Activated naive CD8-positive, alpha-beta T cell treated with anti-CD3 and anti-CD28 coated beads, Interleukin-2, amount 50 U/mL, for 24 hours (primary cell): ENCODE results near the gene ATP11B.
A peak's percentile ranks its signal among the peaks of the same experiment; 100 is the strongest.
"Not testable (repeated sequence)": the region's sequence is repeated elsewhere in the genome, so short reads cannot be mapped to it uniquely, and the experiment has no call there.

Experiments
- ATAC-seq: fragments of 150-1000 bp; cut with Tn5 transposase; one replicate; pipeline ENCODE4 v1.10.0; 2021
- DNase-seq: peaks from one replicate; pipeline ENCODE4 v3.0.0; 2021
- H3K27ac Mint-ChIP-seq: one replicate; pipeline ENCODE4 v1.8.0; 2021; ENCODE audit warnings: mild to moderate bottlenecking, mixed read lengths
- H3K27me3 Mint-ChIP-seq: one replicate; pipeline ENCODE4 v1.8.0; 2021; ENCODE audit warnings: mixed read lengths
- H3K36me3 Mint-ChIP-seq: one replicate; pipeline ENCODE4 v1.8.0; 2021; ENCODE audit warnings: low read depth, mixed read lengths
- H3K4me1 Mint-ChIP-seq: one replicate; pipeline ENCODE4 v1.8.0; 2021; ENCODE audit warnings: mixed read lengths
- H3K4me3 Mint-ChIP-seq: one replicate; pipeline ENCODE4 v1.8.0; 2021; ENCODE audit warnings: mild to moderate bottlenecking, moderate library complexity, mixed read lengths
- H3K9me3 Mint-ChIP-seq: one replicate; pipeline ENCODE4 v1.8.0; 2021; ENCODE audit warnings: mixed read lengths

The ATP11B gene

DNA sequence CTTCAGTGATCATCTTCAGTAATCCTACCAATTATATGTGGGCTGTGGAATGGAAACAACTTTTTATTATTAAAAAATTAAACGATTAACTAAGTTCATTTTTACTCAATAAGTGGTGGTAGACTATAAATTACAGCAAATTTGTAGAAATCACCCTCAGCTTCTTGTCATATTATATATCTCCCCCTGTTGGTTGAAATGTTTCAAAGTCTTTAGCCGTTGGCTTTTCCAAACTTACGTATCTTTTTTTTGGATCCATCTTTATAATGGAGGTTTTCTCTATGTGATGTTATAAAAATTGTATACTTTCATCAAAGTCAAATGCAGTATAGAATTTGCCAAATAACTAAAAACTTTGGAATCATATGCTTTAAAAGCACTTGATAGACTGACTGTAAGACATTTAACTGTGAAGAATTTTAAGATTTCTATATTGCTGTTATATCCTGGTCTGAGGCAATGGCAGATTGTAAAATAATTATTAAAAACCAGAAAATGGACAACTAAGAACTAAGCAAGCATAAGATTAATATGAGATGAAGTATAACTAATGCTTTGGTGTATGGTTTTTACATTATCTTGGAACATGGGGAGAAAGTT lies 44.7 kb downstream of the ATP11B start:
- H3K36me3 Mint-ChIP-seq: peaks cover 23% of the 10 kb centered on the region
- no peak overlapping the region for H3K27ac Mint-ChIP-seq
- no peaks in the 10 kb centered on the region for H3K27me3 Mint-ChIP-seq
- peaks cover 3% of the 10 kb centered on the region for H3K4me1 Mint-ChIP-seq
- H3K4me3 Mint-ChIP-seq: no peak overlapping the region
- ATAC-seq (no peak), DNase-seq (no peak)
- H3K9me3 Mint-ChIP-seq: no peaks in the 10 kb centered on the region

DNA sequence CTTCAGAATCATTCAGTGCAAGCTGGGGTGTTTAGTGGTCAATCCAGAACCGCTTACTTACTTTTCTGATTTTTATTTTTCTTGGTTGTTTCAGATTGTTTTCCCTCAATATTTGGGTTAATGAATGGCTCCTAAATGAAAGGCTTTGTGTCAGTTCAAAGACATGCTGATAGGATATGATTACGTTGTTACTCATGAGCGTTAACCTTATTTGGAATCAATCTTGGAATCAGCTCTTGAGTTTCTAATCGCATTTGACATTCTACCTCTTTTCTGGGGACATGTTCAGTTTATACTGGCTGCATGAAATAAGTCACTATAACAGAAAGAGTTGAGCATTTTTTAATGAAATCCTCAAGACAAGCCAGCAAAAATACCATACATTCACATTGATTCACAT lies 50.2 kb downstream of the ATP11B start:
- Mint-ChIP-seq H3K36me3 (peaks cover 25% of the 10 kb centered on the region), H3K27ac (no peak overlapping the region), H3K4me3 (no peak overlapping the region), H3K9me3 (no peaks in the 10 kb centered on the region), H3K27me3 (no peaks in the 10 kb centered on the region), H3K4me1 (no peaks in the 10 kb centered on the region)
- ATAC-seq: no peak
- no peak for DNase-seq

DNA sequence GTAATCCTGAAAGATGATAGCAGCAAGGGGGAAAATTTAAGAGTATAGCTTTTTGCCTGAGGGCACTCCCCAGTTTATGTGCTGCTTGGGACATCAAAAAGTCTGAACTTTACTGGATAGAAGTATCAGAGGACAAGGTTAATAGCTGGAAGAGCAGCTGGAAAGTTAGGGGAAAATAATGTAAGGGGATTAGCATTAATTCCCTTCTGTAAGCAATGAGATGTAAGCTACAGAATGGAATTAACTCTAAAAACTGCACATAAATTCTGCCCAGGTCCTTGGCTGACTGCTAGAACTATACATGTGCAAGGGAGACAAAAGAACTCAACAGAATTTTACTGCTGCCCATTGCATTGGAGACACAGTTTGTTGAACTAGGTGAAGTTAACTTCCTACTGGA lies 55.6 kb downstream of the ATP11B start:
- H3K4me1 Mint-ChIP-seq: no peaks in the 10 kb centered on the region
- no peak overlapping the region for H3K4me3 Mint-ChIP-seq
- DNase-seq (no peak), ATAC-seq (no peak)
- no peaks in the 10 kb centered on the region for H3K27me3 Mint-ChIP-seq
- no peak overlapping the region for H3K27ac Mint-ChIP-seq
- peaks cover 38% of the 10 kb centered on the region for H3K36me3 Mint-ChIP-seq
- no peaks in the 10 kb centered on the region for H3K9me3 Mint-ChIP-seq

DNA sequence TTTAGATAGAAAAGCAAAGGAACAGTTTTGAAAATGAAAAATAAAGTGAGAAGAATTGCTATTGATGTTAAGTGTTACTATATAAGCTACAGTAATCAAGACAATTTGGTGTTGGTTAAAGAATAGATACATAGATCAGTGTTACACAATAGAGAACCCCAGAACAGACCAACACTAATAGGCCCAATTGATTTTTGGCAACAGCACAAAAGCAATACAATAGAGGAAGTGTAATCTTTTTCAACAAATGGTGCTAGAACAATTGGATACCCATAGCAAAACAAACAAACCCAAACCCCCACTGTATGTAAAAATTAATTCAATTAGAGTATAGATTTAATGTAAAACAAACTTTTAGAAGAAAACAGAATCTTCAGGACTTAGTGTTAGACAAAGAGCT lies 61.8 kb downstream of the ATP11B start:
- Mint-ChIP-seq H3K27me3 (no peaks in the 10 kb centered on the region), H3K27ac (no peak overlapping the region), H3K9me3 (no peaks in the 10 kb centered on the region), H3K36me3 (peaks cover 37% of the 10 kb centered on the region), H3K4me1 (no peaks in the 10 kb centered on the region), H3K4me3 (no peak overlapping the region)
- DNase-seq: no peak
- ATAC-seq: no peak

DNA sequence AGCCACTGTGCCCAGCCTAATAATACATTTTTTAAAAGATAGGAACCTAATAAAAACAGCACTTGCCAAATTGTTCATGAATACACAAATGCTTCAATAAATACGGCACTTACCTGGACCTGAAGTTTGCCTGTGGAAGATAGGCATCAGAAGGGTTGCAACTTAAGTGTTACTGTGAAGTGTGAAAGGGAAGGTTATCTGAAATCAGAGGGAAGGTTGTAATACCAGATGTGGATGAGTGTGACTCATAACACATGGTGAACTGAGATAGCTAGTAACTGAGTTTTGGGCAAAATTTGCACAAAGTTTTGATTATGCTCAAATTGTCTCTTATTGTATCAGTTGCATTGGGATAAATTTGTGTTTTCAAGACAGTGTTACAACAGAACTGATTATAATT lies 68.0 kb downstream of the ATP11B start:
- DNase-seq: no peak
- peaks cover 29% of the 10 kb centered on the region for H3K36me3 Mint-ChIP-seq
- H3K4me1 Mint-ChIP-seq: peaks cover 10% of the 10 kb centered on the region
- H3K27ac Mint-ChIP-seq: no peak overlapping the region
- no peaks in the 10 kb centered on the region for H3K27me3 Mint-ChIP-seq
- no peak overlapping the region for H3K4me3 Mint-ChIP-seq
- ATAC-seq: no peak
- no peaks in the 10 kb centered on the region for H3K9me3 Mint-ChIP-seq

DNA sequence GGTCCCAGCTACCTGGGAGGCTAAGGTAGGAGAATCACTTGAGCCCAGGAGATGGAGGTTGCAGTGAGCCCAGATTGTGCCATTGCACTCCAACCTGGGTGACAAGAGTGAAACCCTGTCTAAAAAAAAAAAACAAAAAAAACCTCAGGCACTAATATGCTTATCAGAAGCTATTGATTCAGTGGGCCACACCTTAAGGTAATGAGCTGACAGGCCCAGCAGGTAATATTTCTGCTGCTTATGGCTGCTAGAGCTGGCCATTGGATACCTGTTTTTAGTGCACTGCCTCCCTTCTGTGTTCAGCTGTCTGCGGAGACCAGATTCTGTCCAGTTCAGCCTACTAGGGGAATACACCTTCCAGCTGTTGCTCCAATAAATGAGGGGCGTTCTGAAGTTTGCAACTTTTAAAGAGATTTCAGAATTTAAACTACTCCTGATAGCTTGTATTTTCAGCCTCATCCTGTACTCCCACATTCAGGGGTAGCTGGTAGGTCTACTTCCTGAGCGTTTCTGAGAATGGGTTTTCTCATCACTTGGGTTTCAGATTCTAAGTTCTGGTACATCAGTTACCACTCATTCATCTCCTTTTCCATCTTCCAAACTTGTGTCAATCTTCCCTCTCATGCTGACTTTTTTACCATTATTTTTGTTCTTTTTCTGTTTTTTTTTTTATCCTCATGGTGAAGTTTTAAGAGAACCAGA lies 69.0 kb downstream of the ATP11B start:
- DNase-seq (no peak), ATAC-seq (no peak)
- Mint-ChIP-seq H3K4me3 (no peak overlapping the region), H3K9me3 (no peaks in the 10 kb centered on the region), H3K4me1 (peaks cover 10% of the 10 kb centered on the region), H3K27me3 (no peaks in the 10 kb centered on the region), H3K36me3 (peaks cover 29% of the 10 kb centered on the region), H3K27ac (peak overlapping the region; percentile 33)

DNA sequence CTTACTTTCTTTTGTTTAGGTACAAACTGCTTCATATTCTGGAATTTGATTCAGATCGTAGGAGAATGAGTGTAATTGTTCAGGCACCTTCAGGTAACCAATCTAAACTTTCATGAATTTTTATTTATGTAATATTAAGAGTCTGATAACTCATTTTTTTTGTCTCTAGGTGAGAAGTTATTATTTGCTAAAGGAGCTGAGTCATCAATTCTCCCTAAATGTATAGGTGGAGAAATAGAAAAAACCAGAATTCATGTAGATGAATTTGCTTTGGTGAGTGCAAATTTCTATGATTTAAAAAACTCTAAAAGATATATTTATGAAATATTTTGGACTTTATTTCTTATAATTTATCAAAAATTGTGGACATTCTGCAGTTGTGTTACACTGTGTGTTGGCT lies 75.8 kb downstream of the ATP11B start:
- ATAC-seq (no peak), DNase-seq (no peak)
- Mint-ChIP-seq H3K4me1 (no peaks in the 10 kb centered on the region), H3K9me3 (no peaks in the 10 kb centered on the region), H3K27me3 (no peaks in the 10 kb centered on the region), H3K36me3 (peaks cover 27% of the 10 kb centered on the region), H3K4me3 (no peak overlapping the region), H3K27ac (no peak overlapping the region)

DNA sequence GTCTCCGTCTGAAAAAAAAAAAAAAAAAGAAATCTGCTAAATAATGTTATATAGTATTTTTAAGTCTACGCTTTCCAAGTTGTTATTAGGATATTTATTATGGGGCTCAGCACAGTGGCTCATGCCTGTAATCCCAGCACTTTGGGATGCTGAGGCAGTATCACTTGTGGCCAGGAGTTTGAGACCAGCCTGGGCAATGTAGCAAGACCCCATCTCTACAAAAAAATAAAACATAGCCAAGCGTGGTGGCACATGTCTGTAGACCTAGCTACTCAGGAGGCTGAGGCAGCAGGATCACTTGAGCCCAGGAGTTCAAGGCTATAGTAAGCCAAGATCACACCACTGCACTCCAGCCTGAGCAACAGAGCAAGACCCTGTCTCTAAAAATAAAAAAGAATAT lies 77.6 kb downstream of the ATP11B start:
- H3K27me3 Mint-ChIP-seq, ATAC-seq, DNase-seq, H3K4me3 Mint-ChIP-seq, H3K9me3 Mint-ChIP-seq, H3K4me1 Mint-ChIP-seq, H3K27ac Mint-ChIP-seq: not testable (repeated sequence)
- peaks cover 27% of the 10 kb centered on the region for H3K36me3 Mint-ChIP-seq

DNA sequence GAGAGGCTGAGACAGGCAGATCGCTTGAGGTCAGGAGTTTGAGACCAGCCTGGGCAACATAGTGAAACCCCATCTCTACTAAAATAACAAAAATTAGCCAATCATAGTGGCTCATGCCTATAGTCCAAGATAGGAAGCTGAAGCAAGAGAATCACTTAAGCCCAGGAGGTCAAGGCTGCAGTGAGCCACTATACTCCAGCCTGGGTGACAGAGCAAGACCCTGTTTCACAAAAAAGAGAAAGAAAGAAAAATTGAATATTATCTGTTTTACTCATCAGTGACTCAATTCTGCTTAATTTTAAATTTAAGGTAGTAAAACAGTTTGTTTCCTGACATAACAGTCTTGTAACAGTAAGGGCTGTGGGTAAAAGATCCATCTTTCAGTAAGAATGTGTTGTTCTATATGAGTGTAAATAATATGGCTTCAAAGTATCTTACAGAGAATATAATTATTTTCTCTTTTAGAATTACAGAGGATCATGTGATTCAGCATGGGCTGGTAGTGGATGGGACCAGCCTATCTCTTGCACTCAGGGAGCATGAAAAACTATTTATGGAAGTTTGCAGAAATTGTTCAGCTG lies 85.8 kb downstream of the ATP11B start:
- Mint-ChIP-seq H3K36me3 (peaks cover 11% of the 10 kb centered on the region), H3K27ac (no peak overlapping the region), H3K9me3 (no peaks in the 10 kb centered on the region), H3K27me3 (no peaks in the 10 kb centered on the region), H3K4me1 (no peaks in the 10 kb centered on the region), H3K4me3 (no peak overlapping the region)
- no peak for ATAC-seq
- DNase-seq: no peak

DNA sequence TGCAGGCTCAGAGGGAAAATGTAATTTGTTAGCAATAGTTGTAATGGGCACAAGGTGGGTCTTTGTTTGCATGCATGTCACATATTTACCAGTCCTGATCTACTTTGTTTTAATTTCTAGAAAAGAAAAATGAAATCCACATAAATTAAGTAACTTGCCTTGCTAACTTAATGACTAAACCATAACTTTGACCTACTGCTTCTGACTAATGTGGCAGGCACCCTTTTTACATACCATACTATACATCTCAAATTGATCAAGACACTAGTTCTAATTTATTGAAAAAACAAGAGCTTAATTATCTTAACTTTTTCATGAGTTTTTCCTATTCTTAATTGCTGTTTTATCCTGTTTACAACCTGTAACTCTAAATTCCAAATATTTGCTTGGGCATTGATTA lies 93.2 kb downstream of the ATP11B start:
- H3K27ac Mint-ChIP-seq: no peak overlapping the region
- peaks cover 19% of the 10 kb centered on the region for H3K36me3 Mint-ChIP-seq
- DNase-seq: no peak
- no peaks in the 10 kb centered on the region for H3K27me3 Mint-ChIP-seq
- no peaks in the 10 kb centered on the region for H3K4me1 Mint-ChIP-seq
- no peaks in the 10 kb centered on the region for H3K9me3 Mint-ChIP-seq
- no peak for ATAC-seq
- H3K4me3 Mint-ChIP-seq: no peak overlapping the region

DNA sequence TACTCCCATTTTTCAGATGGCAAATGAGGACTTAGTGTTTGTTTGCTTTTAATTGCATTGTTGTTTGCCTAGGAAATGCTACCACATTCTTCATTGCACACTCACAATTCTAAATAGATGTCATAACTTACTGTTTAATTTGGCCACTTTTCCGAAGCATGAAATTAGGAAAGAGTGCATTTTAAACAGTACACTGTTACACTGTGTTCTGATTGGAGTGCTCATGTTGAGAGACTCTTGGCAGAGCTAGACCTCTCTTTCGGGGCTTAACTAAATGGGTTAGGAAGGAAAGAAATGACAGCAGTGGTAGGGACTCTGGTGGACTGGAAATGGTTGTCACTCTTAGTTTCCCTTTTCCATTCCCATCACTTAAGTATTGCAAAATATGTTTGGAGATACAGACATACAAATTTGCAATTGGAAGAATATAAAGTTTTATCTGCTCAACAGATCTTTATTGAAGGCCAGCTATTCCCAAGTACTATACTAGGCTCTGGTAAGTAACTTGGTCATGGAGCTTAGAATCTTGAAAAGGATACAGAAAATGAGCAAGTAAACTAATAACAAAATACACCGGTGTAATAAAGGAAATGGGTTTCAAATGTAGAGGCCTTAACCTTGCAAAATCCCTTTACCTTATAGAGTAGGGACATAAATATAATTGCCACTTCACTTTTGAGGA lies 96.8 kb downstream of the ATP11B start:
- Mint-ChIP-seq H3K4me1 (no peaks in the 10 kb centered on the region), H3K27ac (no peak overlapping the region), H3K27me3 (no peaks in the 10 kb centered on the region), H3K36me3 (peaks cover 33% of the 10 kb centered on the region), H3K4me3 (no peak overlapping the region), H3K9me3 (no peaks in the 10 kb centered on the region)
- no peak for DNase-seq
- no peak for ATAC-seq

DNA sequence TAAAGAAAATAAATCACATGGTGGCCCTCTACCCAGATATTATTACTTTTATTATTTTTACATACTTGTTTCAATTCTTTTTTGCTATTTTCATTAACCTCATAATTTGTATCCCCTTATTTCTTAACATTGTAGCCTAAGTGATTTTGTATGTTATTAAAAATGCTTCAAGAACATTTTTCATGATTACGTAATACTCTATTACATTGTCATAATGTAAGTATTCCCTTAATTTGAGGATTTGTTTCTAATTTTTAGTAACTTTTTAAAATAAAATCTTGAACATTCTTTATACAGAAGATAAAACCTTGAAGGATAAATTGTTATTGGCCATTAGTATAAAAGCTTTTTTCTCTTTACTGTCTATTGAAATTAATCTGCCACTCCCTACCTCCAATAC lies 98.1 kb downstream of the ATP11B start:
- Mint-ChIP-seq H3K36me3 (peaks cover 33% of the 10 kb centered on the region), H3K27ac (no peak overlapping the region)

DNA sequence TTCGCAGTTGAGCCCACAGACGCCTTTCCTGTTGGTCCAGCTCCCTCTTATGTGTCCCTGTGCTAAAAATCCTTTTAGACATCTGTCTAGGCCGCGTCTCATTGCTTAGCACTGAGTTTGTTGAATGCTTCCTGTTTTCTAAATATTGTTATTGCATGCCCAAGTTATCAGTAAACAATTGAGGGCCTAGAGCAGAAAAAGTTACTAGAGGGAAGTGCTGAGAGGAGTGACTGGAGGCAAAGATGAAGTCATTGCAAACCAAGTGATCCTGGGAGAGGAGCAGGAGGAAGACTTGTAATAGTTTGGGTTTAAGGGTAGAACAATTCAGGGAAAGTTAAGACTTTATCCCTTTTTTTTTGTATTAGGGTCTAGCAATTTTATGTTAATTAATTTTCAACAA lies 98.9 kb downstream of the ATP11B start:
- Mint-ChIP-seq H3K27me3 (no peaks in the 10 kb centered on the region), H3K36me3 (peaks cover 34% of the 10 kb centered on the region), H3K4me3 (no peak overlapping the region), H3K9me3 (no peaks in the 10 kb centered on the region), H3K27ac (no peak overlapping the region), H3K4me1 (no peaks in the 10 kb centered on the region)
- DNase-seq: no peak
- ATAC-seq: no peak

More for the DNA sequence above, 98.1 kb downstream of the ATP11B start:
- Mint-ChIP-seq H3K27me3 (no peaks in the 10 kb centered on the region), H3K4me3 (no peak overlapping the region), H3K9me3 (no peaks in the 10 kb centered on the region), H3K4me1 (no peaks in the 10 kb centered on the region)
- DNase-seq (no peak), ATAC-seq (no peak)

DNA sequence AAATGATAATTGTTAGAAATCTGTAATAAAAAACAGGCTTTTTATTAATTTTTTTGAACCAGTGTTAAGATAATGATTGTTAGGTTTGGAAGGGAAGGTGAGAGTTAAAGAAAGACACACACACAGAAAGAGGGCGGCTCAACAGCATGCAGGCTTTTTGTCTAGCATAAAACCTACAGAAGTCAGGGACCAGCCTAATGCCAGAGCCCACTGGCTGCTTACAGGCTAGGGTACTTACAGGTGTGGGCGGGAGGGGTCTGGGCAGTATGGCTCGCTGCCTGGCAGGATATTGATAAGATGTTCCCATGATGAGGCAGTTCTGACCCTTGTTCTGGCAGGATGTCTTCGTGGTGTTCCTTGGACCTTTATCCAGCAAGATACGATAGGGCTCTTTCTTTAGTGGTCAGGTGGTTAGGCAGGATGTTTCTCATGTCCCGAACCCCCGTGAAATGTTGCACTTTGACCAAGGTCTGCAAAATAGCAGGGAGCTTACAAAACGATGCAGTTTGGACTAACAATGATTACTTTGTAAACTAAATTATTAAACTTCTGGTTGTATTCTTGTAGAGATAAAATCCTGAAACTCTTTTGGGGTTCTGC lies 102.3 kb downstream of the ATP11B start:
- Mint-ChIP-seq H3K4me3 (no peak overlapping the region), H3K36me3 (peaks cover 31% of the 10 kb centered on the region), H3K9me3 (no peaks in the 10 kb centered on the region), H3K27me3 (no peaks in the 10 kb centered on the region), H3K27ac (no peak overlapping the region), H3K4me1 (no peaks in the 10 kb centered on the region)
- ATAC-seq: no peak
- no peak for DNase-seq

DNA sequence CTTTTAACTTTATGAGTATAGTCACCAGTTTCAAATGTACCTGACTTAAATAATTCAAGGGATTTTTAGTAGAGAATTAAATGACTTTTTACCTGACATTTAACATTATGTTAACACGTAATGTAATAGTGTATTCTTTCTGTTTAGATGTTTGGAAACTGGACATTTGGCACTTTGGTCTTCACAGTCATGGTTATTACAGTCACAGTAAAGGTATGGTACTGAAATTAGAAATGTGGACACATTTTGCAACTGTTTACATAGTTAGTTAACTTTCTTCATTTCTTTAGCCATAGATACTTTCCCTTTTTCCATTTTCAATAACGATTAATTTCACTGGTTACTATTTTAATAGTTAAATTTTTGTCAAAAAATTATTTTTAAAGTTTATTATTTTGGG lies 103.2 kb downstream of the ATP11B start:
- H3K27ac Mint-ChIP-seq: no peak overlapping the region
- no peak overlapping the region for H3K4me3 Mint-ChIP-seq
- H3K27me3 Mint-ChIP-seq: no peaks in the 10 kb centered on the region
- H3K4me1 Mint-ChIP-seq: no peaks in the 10 kb centered on the region
- H3K9me3 Mint-ChIP-seq: no peaks in the 10 kb centered on the region
- ATAC-seq (no peak), DNase-seq (no peak)
- peaks cover 27% of the 10 kb centered on the region for H3K36me3 Mint-ChIP-seq
